Measurements from ENCODE around the gene ZCCHC3. TPM values are rescaled to one million over a fixed set of nuclear protein-coding genes. Genes with fewer than 3 reads are reported as not detected.
A peak's percentile ranks its signal among the peaks of the same experiment; 100 is the strongest.

ZCCHC3 gene
- total and polyA plus RNA-seq, 4 donors: 10.4 to 27.8 (median 13.6) TPM

DNA sequence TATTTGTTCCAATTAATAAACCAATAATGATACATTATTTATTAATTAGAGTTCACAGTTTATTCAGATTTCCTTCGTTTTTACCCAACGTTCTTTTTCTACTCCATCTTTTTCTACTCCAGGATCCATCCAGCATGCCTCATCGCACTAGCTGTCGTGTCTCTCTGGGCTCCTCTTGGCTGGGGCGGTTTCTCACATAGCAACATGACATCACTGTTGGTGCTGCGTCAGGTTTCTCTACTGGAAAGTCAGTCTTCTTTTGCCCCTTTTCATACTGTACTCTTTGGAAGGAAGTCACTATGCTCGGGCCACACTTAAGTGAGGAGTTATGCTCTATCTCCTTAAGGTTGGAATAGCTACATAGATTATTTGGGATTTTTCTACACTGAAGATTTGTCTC is 14.2 kb downstream of the ZCCHC3 start:
- no peaks in the 10 kb centered on the region for H3K36me3 ChIP-seq (ENCODE audit: control insufficient read depth in 4 of 4, insufficient read depth in 4 of 4, low read length in 4 of 4)
- DNase-seq (no peak), ATAC-seq (ENCODE audit: insufficient read depth, low FRiP score) (no peak)
- H3K4me1 ChIP-seq (ENCODE audit: control insufficient read depth in 5 of 5, insufficient read depth in 5 of 5, low read length in 5 of 5): peaks cover 0 to 34% (median 8%) of the 10 kb centered on the region in 5 donors
- peak overlapping the region in 1 of 2 donors; percentile 23 for H3K9ac ChIP-seq (ENCODE audit: insufficient read depth in 1 of 2, low read length in 2 of 2)
- 94% methylated on average over 7 of the region's 7 CpGs for WGBS, 2 donors
- no peak overlapping the region for H3K27ac ChIP-seq (ENCODE audit: low read depth in 1 of 2, low read length in 1 of 2)
- H3K9me3 ChIP-seq (ENCODE audit: control insufficient read depth in 4 of 4, insufficient read depth in 3 of 4, low read length in 3 of 4): no peaks in the 10 kb centered on the region
- no peak overlapping the region for H3K4me3 ChIP-seq
- TF ChIP-seq, protein P1, sequence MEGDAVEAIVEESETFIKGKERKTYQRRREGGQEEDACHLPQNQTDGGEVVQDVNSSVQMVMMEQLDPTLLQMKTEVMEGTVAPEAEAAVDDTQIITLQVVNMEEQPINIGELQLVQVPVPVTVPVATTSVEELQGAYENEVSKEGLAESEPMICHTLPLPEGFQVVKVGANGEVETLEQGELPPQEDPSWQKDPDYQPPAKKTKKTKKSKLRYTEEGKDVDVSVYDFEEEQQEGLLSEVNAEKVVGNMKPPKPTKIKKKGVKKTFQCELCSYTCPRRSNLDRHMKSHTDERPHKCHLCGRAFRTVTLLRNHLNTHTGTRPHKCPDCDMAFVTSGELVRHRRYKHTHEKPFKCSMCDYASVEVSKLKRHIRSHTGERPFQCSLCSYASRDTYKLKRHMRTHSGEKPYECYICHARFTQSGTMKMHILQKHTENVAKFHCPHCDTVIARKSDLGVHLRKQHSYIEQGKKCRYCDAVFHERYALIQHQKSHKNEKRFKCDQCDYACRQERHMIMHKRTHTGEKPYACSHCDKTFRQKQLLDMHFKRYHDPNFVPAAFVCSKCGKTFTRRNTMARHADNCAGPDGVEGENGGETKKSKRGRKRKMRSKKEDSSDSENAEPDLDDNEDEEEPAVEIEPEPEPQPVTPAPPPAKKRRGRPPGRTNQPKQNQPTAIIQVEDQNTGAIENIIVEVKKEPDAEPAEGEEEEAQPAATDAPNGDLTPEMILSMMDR (IDR thresholded peaks at IDR 0.05; ENCODE audit: control extremely low read depth, extremely low read depth): no peak
- H3K27me3 ChIP-seq (ENCODE audit: control insufficient read depth in 3 of 3, insufficient read depth in 3 of 3, low read length in 2 of 3): no peaks in the 10 kb centered on the region

- DNase-seq (no peak), ATAC-seq (ENCODE audit: insufficient read depth, low FRiP score) (no peak)
- no peaks in the 10 kb centered on the region for H3K9me3 ChIP-seq (ENCODE audit: control insufficient read depth in 4 of 4, insufficient read depth in 3 of 4, low read length in 3 of 4)
- no peak overlapping the region for H3K9ac ChIP-seq (ENCODE audit: insufficient read depth in 1 of 2, low read length in 2 of 2)
- H3K4me1 ChIP-seq (ENCODE audit: control insufficient read depth in 5 of 5, insufficient read depth in 5 of 5, low read length in 5 of 5): peaks cover 0 to 34% (median 8%) of the 10 kb centered on the region in 5 donors
- no peaks in the 10 kb centered on the region for H3K27me3 ChIP-seq (ENCODE audit: control insufficient read depth in 3 of 3, insufficient read depth in 3 of 3, low read length in 2 of 3)
- 58 to 74% methylated on average over 8 of the region's 8 CpGs for WGBS, 2 donors
- no peak overlapping the region for H3K27ac ChIP-seq (ENCODE audit: low read depth in 1 of 2, low read length in 1 of 2)
- no peak overlapping the region for H3K4me3 ChIP-seq
- TF ChIP-seq, protein P1 (IDR thresholded peaks at IDR 0.05; ENCODE audit: control extremely low read depth, extremely low read depth): no peak
- H3K36me3 ChIP-seq (ENCODE audit: control insufficient read depth in 4 of 4, insufficient read depth in 4 of 4, low read length in 4 of 4): peaks cover 0 to 2% (median 0%) of the 10 kb centered on the region in 4 donors
These were observed 14.7 kb downstream of the ZCCHC3 start for GRCh38 chr20:312067-312466.

- H3K9ac ChIP-seq (ENCODE audit: insufficient read depth in 1 of 2, low read length in 2 of 2): no peak overlapping the region
- H3K27ac ChIP-seq (ENCODE audit: low read depth in 1 of 2, low read length in 1 of 2): no peak overlapping the region
- H3K4me1 ChIP-seq (ENCODE audit: control insufficient read depth in 5 of 5, insufficient read depth in 5 of 5, low read length in 5 of 5): peaks cover 0 to 34% (median 8%) of the 10 kb centered on the region in 5 donors
- H3K36me3 ChIP-seq (ENCODE audit: control insufficient read depth in 4 of 4, insufficient read depth in 4 of 4, low read length in 4 of 4): peaks cover 0 to 2% (median 0%) of the 10 kb centered on the region in 4 donors
- no peaks in the 10 kb centered on the region for H3K27me3 ChIP-seq (ENCODE audit: control insufficient read depth in 3 of 3, insufficient read depth in 3 of 3, low read length in 2 of 3)
- DNase-seq (peak in 2 of 3 donors; percentile 70 to 76), ATAC-seq (ENCODE audit: insufficient read depth, low FRiP score) (no peak)
- no peaks in the 10 kb centered on the region for H3K9me3 ChIP-seq (ENCODE audit: control insufficient read depth in 4 of 4, insufficient read depth in 3 of 4, low read length in 3 of 4)
- H3K4me3 ChIP-seq: no peak overlapping the region
- TF ChIP-seq, protein P1 (IDR thresholded peaks at IDR 0.05; ENCODE audit: control extremely low read depth, extremely low read depth): no peak
- 50 to 74% methylated on average over 1 of the region's 1 CpG for WGBS, 2 donors
These were observed 15.5 kb downstream of the ZCCHC3 start for GRCh38 chr20:312866-313265.

DNA sequence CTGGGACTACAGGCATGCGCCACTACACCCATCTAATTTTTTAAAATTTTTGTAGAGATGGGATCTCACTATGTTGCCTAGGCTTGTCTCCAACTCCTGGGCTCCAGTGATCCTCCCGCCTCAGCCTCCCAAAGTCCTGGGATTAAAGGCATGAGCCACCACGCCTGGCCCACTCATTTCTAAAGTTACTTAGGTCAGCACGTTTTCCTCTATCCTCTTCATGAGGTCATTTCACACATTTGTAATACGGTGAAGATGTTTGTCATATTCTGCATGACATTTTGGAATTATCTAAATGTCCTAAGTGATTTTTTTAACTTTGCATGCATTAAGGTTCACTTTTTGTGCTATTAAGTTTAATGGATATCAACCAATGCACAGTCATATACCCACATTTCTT is 16.0 kb downstream of the ZCCHC3 start:
- no peaks in the 10 kb centered on the region for H3K9me3 ChIP-seq (ENCODE audit: control insufficient read depth in 4 of 4, insufficient read depth in 3 of 4, low read length in 3 of 4)
- DNase-seq: no peak
- no peak overlapping the region for H3K4me3 ChIP-seq
- TF ChIP-seq, protein P1 (IDR thresholded peaks at IDR 0.05; ENCODE audit: control extremely low read depth, extremely low read depth): no peak
- ATAC-seq (ENCODE audit: insufficient read depth, low FRiP score): no peak
- H3K9ac ChIP-seq (ENCODE audit: insufficient read depth in 1 of 2, low read length in 2 of 2): no peak overlapping the region
- no peak overlapping the region for H3K27ac ChIP-seq (ENCODE audit: low read depth in 1 of 2, low read length in 1 of 2)
- H3K36me3 ChIP-seq (ENCODE audit: control insufficient read depth in 4 of 4, insufficient read depth in 4 of 4, low read length in 4 of 4): peaks cover 0 to 2% (median under 1%) of the 10 kb centered on the region in 4 donors
- WGBS, 2 donors: 91 to 97% methylated on average over 5 of the region's 5 CpGs
- H3K27me3 ChIP-seq (ENCODE audit: control insufficient read depth in 3 of 3, insufficient read depth in 3 of 3, low read length in 2 of 3): no peaks in the 10 kb centered on the region
- H3K4me1 ChIP-seq (ENCODE audit: control insufficient read depth in 5 of 5, insufficient read depth in 5 of 5, low read length in 5 of 5): peaks cover 0 to 28% (median 8%) of the 10 kb centered on the region in 5 donors
